Neural progenitor cell (in vitro differentiated cells): ENCODE results near the gene NPHP4. TPM values are rescaled to one million over a fixed set of nuclear protein-coding genes. Genes with fewer than 3 reads are reported as not detected.

Source experiments
- DNase-seq: peaks from one replicate; pipeline ENCODE4 v3.0.0-alpha.2; 2016; ENCODE audit warnings: low spot score
- H2AFZ ChIP-seq: fragments of 200-600 bp; sonication (generic); replicated peaks from 2 replicates; pipeline ENCODE4 v1.6.1; 2016; ENCODE audit warnings: antibody characterized with exemption
- H3F3A ChIP-seq: fragments of 200-600 bp; sonication (generic); 2 replicates; pipeline ENCODE4 v1.6.1; 2016; ENCODE audit warnings: antibody characterized with exemption, low read depth
- H3K27ac ChIP-seq: fragments of 200-600 bp; sonication (generic); 2 replicates; pipeline ENCODE4 v1.5.1; 2016; ENCODE audit warnings: mild to moderate bottlenecking
- H3K27me3 ChIP-seq: fragments of 200-600 bp; sonication (generic); 2 replicates; pipeline ENCODE4 v1.6.1; 2016; ENCODE audit warnings: mild to moderate bottlenecking, moderate library complexity
- H3K36me3 ChIP-seq: fragments of 200-600 bp; sonication (generic); 2 replicates; pipeline ENCODE4 v1.5.1; 2016
- H3K4me1 ChIP-seq: fragments of 200-600 bp; sonication (generic); 2 replicates; pipeline ENCODE4 v1.6.1; 2016; ENCODE audit warnings: mixed run types
- H3K4me2 ChIP-seq: fragments of 200-600 bp; sonication (generic); 2 replicates; pipeline ENCODE4 v1.6.1; 2016
- H3K4me3 ChIP-seq: fragments of 200-600 bp; sonication (generic); 2 replicates; pipeline ENCODE4 v1.5.1; 2016
- H3K79me2 ChIP-seq: fragments of 200-600 bp; sonication (generic); 2 replicates; pipeline ENCODE4 v1.6.1; 2016; ENCODE audit warnings: low read depth
- H3K9ac ChIP-seq: fragments of 200-600 bp; sonication (generic); 2 replicates; pipeline ENCODE4 v1.6.1; 2016
- H3K9me3 ChIP-seq: fragments of 200-600 bp; sonication (generic); 2 replicates; pipeline ENCODE4 v1.5.1; 2016; ENCODE audit warnings: low read depth
- H4K20me1 ChIP-seq: fragments of 200-600 bp; sonication (generic); 2 replicates; pipeline ENCODE4 v1.6.1; 2016; ENCODE audit warnings: low read depth
- H3K27ac Mint-ChIP-seq: 3 replicates; pipeline ENCODE4 v1.8.0; 2021; ENCODE audit warnings: mixed read lengths
- H3K27me3 Mint-ChIP-seq: 2 replicates; pipeline ENCODE4 v1.8.0; 2022; ENCODE audit warnings: low read depth, mild to moderate bottlenecking, inconsistent platforms, moderate library complexity, mixed read lengths; ENCODE audit not compliant: insufficient read depth
- H3K36me3 Mint-ChIP-seq: 3 replicates; pipeline ENCODE4 v1.8.0; 2021; ENCODE audit warnings: mixed read lengths
- H3K4me1 Mint-ChIP-seq: 3 replicates; pipeline ENCODE4 v1.8.0; 2021; ENCODE audit warnings: mixed read lengths
- H3K4me3 Mint-ChIP-seq: 3 replicates; pipeline ENCODE4 v1.8.0; 2021; ENCODE audit warnings: mild to moderate bottlenecking, moderate library complexity, mixed read lengths
- H3K9me3 Mint-ChIP-seq: 3 replicates; pipeline ENCODE4 v1.8.0; 2020; ENCODE audit warnings: mixed read lengths
- EZH2 ChIP-seq: fragments of 200-600 bp; sonication (generic); IDR thresholded peaks from 2 replicates; pipeline ENCODE4 v1.6.1; 2017; ENCODE audit warnings: antibody characterized with exemption, mild to moderate bottlenecking, moderate library complexity
- EZH2phosphoT487 ChIP-seq: fragments of 200-600 bp; sonication (generic); IDR thresholded peaks from 2 replicates; pipeline ENCODE4 v1.6.1; 2017; ENCODE audit warnings: antibody characterized with exemption
- total RNA-seq: library from RNA; depleted of rRNA; stranded (reverse); fragments of >200 nt; gene quantifications from 2 replicates; pipeline ENCODE4 v1.2.3, GENCODE V29; 2015; ENCODE audit warnings: low replicate concordance
- TF ChIP-seq, protein P1 (sequence below): fragments of 200-600 bp; sonication (generic); IDR thresholded peaks from 2 replicates; pipeline ENCODE4 v1.5.1; 2017; ENCODE audit warnings: antibody characterized with exemption, mild to moderate bottlenecking

Gene NPHP4
- total RNA-seq, 1 donor from 2014 or later, result 8.9 TPM

GRCh38 chr1:5898266-5898665 is 94.0 kb downstream of the NPHP4 start:
- Histone ChIP-seq H3K9me3 (peaks cover 2% of the 10 kb centered on the region), H3K36me3 (peaks cover 5% of the 10 kb centered on the region), H3K4me3 (no peak overlapping the region), H3K79me2 (no peaks in the 10 kb centered on the region), H3K4me1 (peaks cover 25% of the 10 kb centered on the region), H3K9ac (no peak overlapping the region), H3K4me2 (no peak overlapping the region), H2AFZ (no peak overlapping the region), H3K27me3 (peaks cover 16% of the 10 kb centered on the region), H3F3A (peaks cover 21% of the 10 kb centered on the region), H3K27ac (no peak overlapping the region), H4K20me1 (peaks cover 33% of the 10 kb centered on the region)
- TF ChIP-seq EZH2phosphoT487, result no peak
- TF ChIP-seq EZH2, result no peak
- TF ChIP-seq, protein P1, sequence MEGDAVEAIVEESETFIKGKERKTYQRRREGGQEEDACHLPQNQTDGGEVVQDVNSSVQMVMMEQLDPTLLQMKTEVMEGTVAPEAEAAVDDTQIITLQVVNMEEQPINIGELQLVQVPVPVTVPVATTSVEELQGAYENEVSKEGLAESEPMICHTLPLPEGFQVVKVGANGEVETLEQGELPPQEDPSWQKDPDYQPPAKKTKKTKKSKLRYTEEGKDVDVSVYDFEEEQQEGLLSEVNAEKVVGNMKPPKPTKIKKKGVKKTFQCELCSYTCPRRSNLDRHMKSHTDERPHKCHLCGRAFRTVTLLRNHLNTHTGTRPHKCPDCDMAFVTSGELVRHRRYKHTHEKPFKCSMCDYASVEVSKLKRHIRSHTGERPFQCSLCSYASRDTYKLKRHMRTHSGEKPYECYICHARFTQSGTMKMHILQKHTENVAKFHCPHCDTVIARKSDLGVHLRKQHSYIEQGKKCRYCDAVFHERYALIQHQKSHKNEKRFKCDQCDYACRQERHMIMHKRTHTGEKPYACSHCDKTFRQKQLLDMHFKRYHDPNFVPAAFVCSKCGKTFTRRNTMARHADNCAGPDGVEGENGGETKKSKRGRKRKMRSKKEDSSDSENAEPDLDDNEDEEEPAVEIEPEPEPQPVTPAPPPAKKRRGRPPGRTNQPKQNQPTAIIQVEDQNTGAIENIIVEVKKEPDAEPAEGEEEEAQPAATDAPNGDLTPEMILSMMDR, result no peak
- peaks cover 4% of the 10 kb centered on the region for H3K27me3 Mint-ChIP-seq
- H3K4me1 Mint-ChIP-seq, result peaks cover 41% of the 10 kb centered on the region
- H3K4me3 Mint-ChIP-seq, result no peak overlapping the region
- no peak overlapping the region for H3K27ac Mint-ChIP-seq
- peaks cover 30% of the 10 kb centered on the region for H3K36me3 Mint-ChIP-seq
- H3K9me3 Mint-ChIP-seq, result no peaks in the 10 kb centered on the region
- no peak for DNase-seq

DNA sequence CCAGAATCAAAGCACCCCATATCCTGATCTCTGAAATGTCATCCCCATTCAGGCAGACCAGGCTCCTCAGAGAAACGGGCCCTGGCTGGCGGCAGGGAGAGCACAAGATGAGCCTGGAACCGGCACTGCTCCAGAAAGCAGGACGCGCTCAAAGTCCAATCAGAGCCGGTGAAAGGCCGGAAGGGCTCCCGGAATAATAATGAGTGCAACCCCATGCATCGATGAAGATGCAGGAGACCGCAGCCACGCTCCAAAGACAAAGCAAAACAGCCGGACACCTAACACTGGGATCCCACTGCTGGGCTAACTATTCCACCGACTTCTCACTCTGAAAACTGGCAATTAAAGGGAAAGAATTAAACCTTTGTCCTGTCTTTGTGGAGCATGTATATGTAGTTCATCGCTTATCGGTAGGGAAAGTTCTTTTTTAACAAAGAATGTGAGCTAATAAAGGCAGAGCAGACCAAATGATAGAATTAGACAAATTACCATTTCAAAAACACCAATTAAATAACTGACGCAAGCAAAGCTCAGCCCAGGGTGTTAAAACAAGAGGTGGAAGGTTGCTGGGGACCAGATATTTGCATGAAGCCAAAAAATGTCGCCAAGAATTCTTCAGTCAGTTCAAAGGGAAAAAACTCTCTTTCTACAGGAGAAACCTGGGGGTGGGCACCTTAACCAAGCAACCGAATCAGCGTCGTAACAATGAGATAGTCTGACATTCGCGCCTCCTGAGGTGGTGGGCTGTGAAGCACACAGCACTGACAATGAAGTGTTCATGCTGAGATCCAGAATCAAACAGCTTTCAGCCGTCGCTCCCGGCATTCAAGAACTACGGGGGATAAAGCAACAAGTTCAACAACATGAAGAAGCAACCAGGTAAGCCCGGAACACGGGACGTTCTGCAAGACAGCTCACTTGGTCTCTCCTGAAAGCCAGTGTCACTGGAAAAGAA is 95.2 kb downstream of the NPHP4 start:
- H3K36me3 ChIP-seq, result peaks cover 5% of the 10 kb centered on the region
- H3K27me3 ChIP-seq, result peaks cover 16% of the 10 kb centered on the region
- H3K4me2 ChIP-seq, result peak overlapping the region; percentile 73
- H3K27me3 Mint-ChIP-seq, result peaks cover 6% of the 10 kb centered on the region
- H3K9me3 Mint-ChIP-seq, result peaks cover 3% of the 10 kb centered on the region
- peaks cover 33% of the 10 kb centered on the region for H4K20me1 ChIP-seq
- peaks cover 28% of the 10 kb centered on the region for H3K36me3 Mint-ChIP-seq
- peaks cover 47% of the 10 kb centered on the region for H3K4me1 Mint-ChIP-seq
- H3K4me3 Mint-ChIP-seq, result peak overlapping the region; percentile 71
- H3K4me1 ChIP-seq, result peaks cover 25% of the 10 kb centered on the region
- no peak overlapping the region for H3K9ac ChIP-seq
- peak overlapping the region; percentile 57 for H3K27ac Mint-ChIP-seq
- H3K4me3 ChIP-seq, result peak overlapping the region; percentile 29
- TF ChIP-seq EZH2, result no peak
- TF ChIP-seq EZH2phosphoT487, result no peak
- TF ChIP-seq, protein P1, result no peak
- peak; percentile 73 for DNase-seq
- H3K27ac ChIP-seq, result peak overlapping the region; percentile 9
- no peaks in the 10 kb centered on the region for H3K9me3 ChIP-seq
- peaks cover 21% of the 10 kb centered on the region for H3F3A ChIP-seq
- H3K79me2 ChIP-seq, result no peaks in the 10 kb centered on the region
- H2AFZ ChIP-seq, result no peak overlapping the region

DNA sequence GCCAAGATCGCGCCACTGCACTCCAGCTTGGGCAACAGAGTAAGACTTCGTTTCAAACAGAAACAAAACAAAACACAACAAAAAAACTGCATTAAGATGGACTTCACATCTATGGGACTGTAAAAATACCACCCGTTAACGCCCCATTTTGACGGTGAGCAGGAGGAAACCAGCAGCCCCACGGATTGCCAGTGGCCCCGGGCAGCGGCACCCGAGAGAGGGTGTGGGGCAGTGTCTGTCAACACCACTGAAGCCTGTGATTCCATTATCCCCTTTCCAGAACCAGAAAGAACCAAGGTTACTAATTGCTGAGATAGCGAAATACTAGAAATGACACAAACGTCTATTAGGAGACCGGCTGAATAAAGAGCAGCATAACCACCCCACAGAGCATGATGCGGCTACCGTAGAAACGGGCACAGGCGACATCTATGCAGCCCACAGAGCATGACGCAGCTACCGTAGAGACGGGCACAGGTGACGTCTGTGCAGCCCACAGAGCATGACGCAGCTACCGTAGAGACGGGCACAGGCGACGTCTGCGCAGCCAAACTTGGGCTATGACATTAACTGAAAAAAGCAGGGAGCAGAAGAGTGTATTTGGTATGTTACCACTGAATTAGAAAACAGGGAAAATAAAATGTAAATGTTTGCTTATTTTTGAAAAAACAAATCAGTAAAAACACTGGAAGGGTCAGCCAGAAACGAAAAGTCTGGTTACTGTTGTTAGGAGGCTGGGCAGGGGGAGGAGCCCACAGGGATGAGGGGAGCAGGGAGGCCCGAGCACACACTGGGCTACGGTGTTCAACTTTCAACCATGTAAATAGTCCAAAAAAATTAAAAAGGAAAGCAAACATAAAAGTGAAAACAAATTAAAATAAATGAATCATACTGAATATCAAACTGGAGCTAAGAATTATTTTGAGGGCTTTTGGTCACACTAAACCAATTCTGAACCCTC is 96.5 kb downstream of the NPHP4 start:
- Histone ChIP-seq H3K79me2 (no peaks in the 10 kb centered on the region), H3K9ac (no peak overlapping the region), H3K4me1 (peaks cover 25% of the 10 kb centered on the region), H3F3A (peaks cover 21% of the 10 kb centered on the region), H3K27ac (no peak overlapping the region), H3K36me3 (peaks cover 5% of the 10 kb centered on the region), H3K4me2 (peak overlapping the region; percentile 73), H3K9me3 (no peaks in the 10 kb centered on the region), H3K4me3 (no peak overlapping the region), H4K20me1 (peaks cover 33% of the 10 kb centered on the region), H2AFZ (no peak overlapping the region), H3K27me3 (peaks cover 16% of the 10 kb centered on the region)
- peaks cover 6% of the 10 kb centered on the region for H3K27me3 Mint-ChIP-seq
- peaks cover 3% of the 10 kb centered on the region for H3K9me3 Mint-ChIP-seq
- DNase-seq, result no peak
- H3K27ac Mint-ChIP-seq, result no peak overlapping the region
- H3K36me3 Mint-ChIP-seq, result peaks cover 32% of the 10 kb centered on the region
- peaks cover 47% of the 10 kb centered on the region for H3K4me1 Mint-ChIP-seq
- TF ChIP-seq, protein P1, result no peak
- TF ChIP-seq EZH2phosphoT487 (no peak), EZH2 (no peak)
- H3K4me3 Mint-ChIP-seq, result peak overlapping the region; percentile 71
